Renal pelvis (tissue), 4 donors: ENCODE data around the gene TSPAN32. TPM values are rescaled to one million over a fixed set of nuclear protein-coding genes. Genes with fewer than 3 reads are reported as not detected.
"Not testable (repeated sequence)": the region's sequence is repeated elsewhere in the genome, so short reads cannot be mapped to it uniquely, and the experiment has no call there.

Source experiments
- DNase-seq: peaks from one replicate; pipeline ENCODE4 v3.0.0-alpha.2; 2013
- polyA plus RNA-seq, 3 donors: library from polyadenylated mRNA; unstranded; fragments of 120-200 nt; gene quantifications; one replicate each; pipeline ENCODE4 v1.2.1, GENCODE V29; 2013; ENCODE audit not compliant: insufficient read length in 3 of 3

TSPAN32 gene
- polyA plus RNA-seq, 3 donors, result 1.7 to 2.8 (median 1.9) TPM

DNA sequence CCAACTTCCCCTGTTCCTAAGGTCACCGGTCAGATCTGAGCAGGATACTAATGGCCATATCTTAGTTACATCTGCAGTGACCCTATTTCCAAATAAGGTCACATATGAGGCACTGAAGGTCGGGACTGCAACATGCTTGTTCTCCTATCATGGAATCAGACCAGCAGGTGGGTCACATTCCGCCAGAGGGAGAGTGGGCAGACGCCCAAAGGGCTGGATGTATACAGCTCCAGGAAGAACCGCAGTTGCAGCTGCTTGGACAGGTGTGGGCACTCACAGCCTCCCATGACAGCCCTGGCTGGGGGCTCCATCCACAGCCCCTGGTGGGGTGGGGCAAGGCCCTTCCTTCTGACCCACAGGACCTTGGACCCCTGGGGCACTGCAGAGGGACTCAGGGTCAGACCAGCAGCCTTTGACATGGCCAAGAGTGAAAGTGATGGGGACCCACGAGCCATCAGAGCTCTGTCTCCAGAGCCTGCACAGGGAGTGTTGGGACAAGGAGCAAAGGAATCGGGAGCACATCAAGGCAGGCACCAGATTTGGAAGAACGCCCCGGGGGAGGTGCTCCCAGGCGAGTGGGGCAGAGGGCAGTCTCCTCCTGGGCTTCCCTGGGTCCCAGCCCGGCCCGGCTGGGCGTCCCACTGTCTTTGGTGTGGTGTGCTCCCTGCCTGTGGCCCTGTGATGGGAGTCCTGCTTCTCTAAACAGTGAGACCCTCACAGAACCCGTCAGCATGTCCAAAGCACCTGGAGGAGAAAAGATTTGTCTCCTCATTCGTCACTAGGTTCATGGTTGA is 62.0 kb downstream of the TSPAN32 start:
- no peak for DNase-seq

DNA sequence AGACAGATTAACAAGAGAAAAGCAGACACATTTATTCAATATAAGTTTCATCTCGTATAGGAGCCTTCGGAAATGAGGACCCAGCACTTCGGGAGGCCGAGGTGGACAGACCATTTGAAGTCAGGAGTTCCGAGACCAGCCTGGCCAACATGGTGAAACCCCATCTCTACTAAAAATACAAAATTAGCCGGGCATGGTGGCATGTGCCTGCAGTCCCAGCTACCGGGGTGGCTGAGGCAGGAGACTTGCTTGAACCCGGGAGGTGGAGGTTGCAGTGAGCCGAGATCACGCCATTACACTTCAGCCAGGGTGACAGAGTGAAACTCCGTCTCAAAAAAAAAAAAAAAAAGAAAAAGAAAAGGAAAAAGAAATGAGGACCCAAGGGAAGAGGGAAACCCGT is 62.6 kb downstream of the TSPAN32 start:
- not testable (repeated sequence) for DNase-seq

DNA sequence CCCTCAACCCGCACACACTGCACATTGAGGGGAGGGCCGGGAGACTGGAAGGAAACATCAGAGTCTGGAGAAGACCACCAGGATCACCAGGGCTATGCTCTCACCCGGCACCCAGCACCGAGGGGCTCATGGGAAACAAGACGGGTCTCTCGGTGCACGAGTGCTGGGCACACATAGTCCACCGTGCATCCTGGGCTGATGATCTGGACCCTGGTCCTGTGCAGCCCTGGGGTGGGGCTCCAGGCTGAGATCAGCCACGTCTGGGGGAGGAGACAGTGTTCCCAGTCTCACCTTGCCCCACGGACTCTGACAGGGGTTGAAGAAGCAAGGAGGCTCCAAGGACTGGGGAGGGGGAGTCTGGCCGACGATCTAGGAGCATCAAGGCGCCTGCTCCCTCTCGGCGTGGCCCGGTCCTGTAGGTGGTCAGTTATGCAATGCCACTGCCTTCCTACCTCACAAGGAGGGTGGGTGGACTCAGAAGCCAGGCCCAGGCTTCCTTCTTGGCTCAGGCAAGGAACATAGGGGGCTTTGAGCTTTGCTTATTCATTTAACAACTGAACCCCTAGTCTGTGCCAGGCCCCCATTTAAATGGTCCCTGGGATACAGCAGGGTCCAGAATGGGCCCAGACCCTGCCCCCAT is 63.9 kb downstream of the TSPAN32 start:
- DNase-seq, result no peak

DNA sequence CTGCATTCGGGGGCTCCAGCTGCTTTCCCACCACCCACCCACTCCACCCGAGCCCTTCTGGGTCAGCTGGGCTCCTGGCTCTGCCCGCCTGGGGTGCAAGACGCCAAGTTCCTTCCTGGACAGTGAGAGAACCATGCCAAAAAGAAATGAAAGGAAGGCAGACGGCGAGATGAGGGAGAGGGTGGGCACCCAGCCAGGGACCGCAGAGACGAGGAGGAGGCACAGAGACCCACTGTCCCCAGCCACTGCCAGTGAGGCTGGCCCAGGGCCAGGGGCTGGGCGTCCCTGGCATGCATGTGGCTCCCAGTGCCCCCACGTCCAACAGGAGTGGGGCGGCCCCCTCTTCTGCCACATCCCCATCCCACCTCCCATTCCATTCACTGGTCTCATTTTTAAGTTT is 64.5 kb downstream of the TSPAN32 start:
- no peak for DNase-seq

DNA sequence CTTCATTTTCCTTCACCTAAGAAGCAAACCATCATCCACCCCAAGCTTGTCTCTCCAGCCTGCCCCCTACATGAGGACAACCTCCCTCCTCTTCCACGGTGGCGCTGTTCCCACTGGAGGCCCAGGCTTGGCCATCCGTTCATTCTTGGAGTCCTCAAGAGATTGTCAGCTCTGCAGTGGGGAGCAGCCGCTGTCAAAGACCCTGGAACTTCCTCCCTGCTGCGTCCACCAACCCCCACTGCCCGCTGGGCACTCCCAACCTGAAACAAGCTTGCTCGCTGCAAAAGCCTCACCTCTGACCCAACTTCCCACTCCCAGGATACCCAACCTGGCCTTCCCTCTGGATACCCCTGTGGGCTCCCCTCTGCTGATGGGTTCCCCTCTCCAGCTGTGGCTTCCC is 64.9 kb downstream of the TSPAN32 start:
- no peak for DNase-seq

DNA sequence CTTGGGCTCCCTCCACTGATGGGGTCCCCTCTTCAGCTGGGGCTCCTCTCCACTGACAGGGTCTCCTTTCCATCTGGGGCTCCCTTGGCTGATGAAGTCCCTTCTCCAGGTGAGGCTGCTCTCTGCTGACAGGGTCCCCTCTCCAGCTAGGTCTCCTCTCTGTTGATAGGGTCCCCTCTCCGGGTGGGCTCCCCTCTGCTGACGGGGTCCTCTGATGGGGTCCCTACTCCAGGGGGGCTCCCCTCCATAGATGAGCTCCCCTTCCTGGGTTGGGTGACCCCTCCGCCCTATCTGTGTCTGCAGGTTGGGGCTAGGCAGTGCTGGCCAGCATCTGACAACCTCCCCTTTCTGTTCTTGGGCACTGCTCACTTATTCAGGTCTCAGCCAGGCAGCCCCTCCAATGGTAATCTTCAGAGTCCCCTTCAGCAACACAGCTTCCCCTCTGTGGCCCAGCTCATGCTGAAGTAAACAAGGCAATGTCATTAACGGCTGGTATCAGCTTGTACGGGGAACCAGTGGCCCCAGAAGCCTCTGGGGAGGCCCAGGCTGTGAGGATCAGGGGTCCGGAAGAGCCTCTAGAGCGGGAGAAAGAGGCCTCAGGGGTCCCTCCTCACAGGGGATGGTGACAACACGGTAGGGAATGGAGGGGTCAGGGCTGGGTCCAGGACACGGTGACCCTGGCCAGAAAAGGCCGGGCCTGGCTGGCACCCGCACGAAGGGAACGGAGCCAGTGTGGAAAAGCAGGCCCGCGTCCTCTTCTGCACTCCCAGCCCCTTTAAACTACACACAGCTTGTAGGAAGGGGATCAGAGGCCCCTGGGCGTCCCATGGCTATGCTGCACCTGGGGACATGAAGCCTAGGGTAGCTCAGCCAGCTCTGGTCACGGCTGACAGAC is 65.7 kb downstream of the TSPAN32 start:
- no peak for DNase-seq

Other genes starting within 250 kb of the TSPAN32 start
- gene IGF2, start 162.6 kb upstream of the TSPAN32 start, polyA plus RNA-seq, result 100 to 1,000 TPM; 615 to 954 (median 884) TPM
- gene INS, start 140.8 kb upstream of the TSPAN32 start, polyA plus RNA-seq, result not detected
- 1 to 10 TPM; 1.5 to 1.7 (median 1.6) TPM for gene TH, start 130.2 kb upstream of the TSPAN32 start, polyA plus RNA-seq
- 1 to 10 TPM; 3.1 to 4.7 (median 3.8) TPM for gene ASCL2, start 31.4 kb upstream of the TSPAN32 start, polyA plus RNA-seq
- under 1 TPM; 0.75 to 0.99 (median 0.91) TPM for gene C11orf21, start 95 bp upstream of the TSPAN32 start, polyA plus RNA-seq
- 100 to 1,000 TPM; 534 to 608 (median 573) TPM for gene CD81, start 75.3 kb downstream of the TSPAN32 start, polyA plus RNA-seq
- 10 to 100 TPM; 40.1 to 55.8 (median 49.4) TPM for gene TSSC4, start 98.7 kb downstream of the TSPAN32 start, polyA plus RNA-seq
- gene TRPM5, start 142.5 kb downstream of the TSPAN32 start, polyA plus RNA-seq, result 1 to 10 TPM; 3.6 to 4.0 (median 3.8) TPM
- 10 to 100 TPM; 11.5 to 13.4 (median 12.7) TPM for gene KCNQ1, start 143.0 kb downstream of the TSPAN32 start, polyA plus RNA-seq